C4-2B (cell line): Measurements from ENCODE around the gene TMEM116.

ENCODE experiments used
- CTCF ChIP-seq: fragments of 450-650 bp; conservative IDR thresholded peaks from 2 replicates; pipeline ENCODE4 v1.5.1; 2017; ENCODE audit warnings: mild to moderate bottlenecking
- ZFX ChIP-seq: fragments of 450-650 bp; IDR thresholded peaks from 2 replicates; pipeline ENCODE4 v1.6.1; 2017

- TF ChIP-seq CTCF (no peak), ZFX (no peak)
These were observed 87.8 kb downstream of the TMEM116 start for GRCh38 chr12:111925171-111925570.
